ENCODE data around the gene ZCCHC4.

ZCCHC4 gene

DNA sequence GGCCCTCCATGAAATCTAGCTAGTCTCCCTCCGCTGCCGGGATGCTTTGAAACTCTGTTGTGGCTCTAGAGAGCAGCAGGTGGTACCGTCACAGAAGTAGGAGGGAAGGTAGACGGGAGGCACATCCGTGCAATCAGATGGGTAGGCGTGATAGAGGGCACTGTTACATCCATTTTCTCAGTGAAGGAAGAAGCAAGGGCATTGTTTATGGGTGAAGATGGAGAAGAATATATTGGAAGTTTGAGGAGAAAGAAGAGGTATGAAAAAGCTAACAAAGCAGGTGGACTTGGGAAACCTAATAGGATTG is 65.8 kb downstream of the ZCCHC4 start:
- no peak for DNase-seq

DNA sequence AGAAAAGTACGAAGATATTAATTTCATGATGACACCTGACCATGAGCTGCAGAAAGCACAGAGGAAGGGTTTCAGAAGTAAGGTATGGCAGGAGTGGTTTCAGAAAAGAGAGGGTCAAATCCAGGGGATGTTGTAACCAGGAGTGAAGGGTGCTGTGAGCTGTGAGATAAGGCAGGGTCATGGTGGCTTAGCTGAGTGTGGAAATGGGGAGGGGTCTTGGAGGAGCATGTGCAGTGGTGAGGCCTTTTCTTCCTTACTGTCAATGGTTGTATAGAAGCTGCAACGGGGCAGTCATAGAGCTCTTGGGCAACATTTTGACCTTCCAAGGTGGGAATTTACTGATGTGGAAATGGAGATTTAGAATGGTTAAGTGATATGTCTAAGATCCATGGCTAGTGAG is 67.0 kb downstream of the ZCCHC4 start:
- no peak for DNase-seq

DNA sequence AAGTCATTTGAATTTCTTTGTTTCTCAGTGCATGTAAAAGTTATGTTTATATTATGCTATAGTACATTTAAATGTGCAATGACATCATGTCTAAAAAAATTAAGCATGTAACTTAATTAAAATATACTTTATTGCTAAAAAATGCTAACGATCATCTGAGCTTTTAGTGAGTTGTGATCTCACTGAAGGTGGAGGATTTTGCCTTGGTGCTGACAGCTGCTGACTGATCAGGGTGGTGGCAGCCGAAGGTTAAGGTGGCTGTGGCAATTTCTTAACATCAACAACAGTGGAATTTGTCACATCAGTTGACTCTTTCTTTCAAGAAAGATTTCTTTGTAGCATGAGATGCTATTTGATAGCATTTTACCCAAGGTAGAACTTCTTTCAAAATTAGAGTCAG is 71.1 kb downstream of the ZCCHC4 start:
- no peak for DNase-seq

DNA sequence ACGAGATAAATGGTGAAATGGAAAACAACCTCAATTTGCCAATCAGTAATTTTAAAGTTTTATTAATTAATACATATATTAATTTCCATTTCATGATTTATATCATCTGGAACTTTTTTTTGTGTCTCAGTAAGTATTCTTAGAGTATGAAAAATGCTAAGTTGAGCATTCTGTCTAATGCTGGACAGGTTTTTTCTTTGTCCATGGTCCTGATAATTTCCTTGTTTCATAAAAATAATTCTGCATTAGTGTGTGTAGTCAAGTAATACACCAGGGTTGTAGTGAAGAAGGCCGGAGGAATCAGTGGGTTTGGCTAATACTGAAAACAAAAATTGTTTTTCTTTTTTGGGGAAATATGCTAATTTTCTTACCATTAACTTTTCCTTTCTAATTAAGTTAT is 74.4 kb downstream of the ZCCHC4 start:
- DNase-seq, result no peak

DNA sequence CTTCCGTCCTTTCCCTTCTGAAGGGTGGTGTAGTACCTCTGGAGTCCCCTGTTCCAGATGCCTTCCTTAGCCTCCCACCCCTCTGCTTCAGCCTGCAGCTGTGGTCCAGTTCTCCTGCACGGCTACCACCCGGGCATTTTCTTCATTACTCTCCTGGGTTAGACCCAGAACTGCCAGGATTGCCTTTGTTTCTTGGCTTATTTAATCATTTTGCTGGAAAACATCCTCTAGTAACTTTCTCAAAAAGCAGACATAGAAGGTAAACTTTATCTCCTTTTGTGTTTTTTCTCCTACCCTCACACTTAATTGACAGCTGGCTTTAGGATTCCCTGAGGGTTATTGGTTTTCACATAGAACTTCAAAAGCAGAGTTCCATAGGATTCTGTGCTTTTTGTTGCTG is 84.7 kb downstream of the ZCCHC4 start:
- DNase-seq, result no peak

DNA sequence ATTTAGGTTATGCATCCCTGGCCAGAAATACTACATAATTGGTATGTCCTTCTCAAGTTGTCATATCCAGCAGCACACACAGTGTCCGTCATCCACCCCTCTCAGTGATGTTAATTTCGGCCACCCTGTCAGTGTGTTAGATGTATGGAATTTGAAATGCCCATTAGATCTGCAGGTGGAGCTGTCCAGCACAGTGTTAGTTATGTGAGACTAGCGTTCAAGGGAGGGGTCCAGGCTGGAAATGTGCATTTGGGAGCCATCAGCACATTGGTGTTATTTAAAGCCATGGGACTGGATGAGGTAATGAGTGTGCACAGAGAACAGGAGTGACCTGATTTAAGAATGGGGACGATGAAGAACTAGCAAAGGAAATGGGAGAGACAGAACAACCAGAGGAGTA is 86.9 kb downstream of the ZCCHC4 start:
- DNase-seq, result no peak

DNA sequence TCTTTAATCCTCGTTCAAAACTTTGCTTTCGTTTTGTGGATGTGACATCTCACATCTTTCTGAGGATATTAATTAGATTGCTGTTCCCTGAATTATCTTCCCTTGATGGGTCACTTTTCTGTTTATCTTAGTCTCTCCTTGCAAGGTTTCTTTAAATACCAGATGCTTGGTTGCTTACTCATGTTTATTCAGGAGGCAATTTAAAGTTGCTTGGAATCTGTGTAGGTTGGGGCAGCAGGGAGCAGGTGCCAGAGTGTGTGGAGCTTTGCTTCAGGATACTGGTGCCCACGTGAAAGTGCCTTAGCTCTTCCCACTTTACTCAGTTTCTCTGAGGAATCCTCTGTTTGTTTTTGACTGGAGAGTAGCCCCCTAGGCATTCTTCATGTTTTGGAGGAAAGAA is 88.5 kb downstream of the ZCCHC4 start:
- no peak for DNase-seq

DNA sequence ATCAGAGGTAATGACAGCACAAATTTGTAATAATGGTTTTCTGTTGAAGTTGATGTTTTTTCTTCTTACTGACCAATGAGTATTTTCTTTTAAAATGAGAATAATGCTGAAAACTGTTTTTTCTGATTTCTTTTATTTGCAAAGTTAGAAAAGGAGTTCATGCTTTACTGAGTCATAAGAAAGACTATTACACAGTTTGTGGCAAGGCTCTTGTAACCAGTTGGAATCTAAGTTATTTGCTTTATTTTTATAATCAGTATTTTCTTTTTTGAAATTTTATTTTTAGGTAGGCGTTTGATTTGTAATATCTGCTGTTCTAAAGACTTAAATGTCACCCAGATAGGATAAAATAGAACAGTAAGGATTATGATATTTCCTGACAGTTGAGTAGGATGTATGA is 89.9 kb downstream of the ZCCHC4 start:
- no peak for DNase-seq

DNA sequence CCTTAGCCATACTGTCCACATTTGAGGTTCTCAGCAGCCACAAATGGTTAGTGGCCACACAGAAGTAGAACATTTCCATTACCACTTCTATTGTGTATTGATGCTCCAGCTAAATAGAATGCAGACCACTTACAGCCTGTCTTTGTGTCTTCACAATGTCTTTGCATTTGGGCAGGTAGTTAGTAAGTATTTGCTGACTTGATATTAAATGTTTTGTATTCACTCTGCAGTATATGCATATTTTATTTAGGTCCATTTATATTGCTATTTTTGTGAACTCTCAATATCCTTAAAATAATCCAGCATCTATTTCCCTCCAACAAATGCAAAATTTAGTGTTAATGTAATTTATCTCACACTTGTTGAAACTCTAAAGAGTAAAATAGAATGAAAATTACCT is 91.1 kb downstream of the ZCCHC4 start:
- DNase-seq, result no peak

DNA sequence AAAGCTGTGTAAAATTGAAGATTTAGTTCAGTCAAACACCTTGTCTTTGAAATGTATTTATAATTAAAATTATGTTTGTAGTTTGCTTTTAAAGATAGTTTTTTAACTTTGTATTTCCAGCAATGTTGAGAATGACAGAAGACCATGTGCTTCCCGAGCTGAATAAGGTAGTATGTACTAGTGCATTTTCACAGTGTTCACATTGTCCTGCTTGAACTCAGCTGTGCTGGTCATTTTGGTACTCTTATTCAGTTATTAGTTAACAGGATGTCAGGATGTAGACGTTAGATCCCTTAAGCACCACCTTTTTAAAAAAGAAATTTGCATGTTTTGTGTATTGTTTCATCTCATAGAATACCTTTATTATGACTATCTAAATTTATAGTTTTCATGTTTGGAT is 92.9 kb downstream of the ZCCHC4 start:
- no peak for DNase-seq

DNA sequence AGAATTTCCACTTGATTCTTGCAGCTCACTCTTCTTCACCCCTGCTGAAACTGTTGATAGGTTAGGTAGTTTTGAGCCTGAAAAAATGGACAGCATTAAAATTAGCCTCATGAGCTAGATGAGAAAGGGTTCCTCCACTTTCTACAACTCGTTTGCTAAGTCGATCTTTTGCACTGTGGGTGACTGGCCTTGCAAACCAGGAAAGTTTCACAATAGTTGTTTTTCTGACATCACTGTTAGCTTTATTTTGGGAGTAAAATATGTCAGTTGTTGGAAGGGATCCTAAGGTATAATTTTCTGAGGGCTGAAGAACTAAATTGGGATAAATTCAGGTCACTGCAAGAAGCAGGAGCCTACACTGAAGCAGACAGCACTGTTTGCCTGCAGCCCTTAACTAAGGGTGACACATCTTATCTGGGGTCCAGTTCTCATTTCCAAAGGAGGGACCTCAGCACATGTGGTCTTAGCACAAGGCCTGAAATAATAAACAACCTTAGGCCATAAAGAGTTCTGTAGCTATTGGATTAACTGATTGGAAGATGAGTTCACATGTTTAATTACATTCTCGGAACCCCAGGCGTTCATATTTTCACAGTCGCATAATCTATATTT is 93.6 kb downstream of the ZCCHC4 start:
- DNase-seq, result no peak

DNA sequence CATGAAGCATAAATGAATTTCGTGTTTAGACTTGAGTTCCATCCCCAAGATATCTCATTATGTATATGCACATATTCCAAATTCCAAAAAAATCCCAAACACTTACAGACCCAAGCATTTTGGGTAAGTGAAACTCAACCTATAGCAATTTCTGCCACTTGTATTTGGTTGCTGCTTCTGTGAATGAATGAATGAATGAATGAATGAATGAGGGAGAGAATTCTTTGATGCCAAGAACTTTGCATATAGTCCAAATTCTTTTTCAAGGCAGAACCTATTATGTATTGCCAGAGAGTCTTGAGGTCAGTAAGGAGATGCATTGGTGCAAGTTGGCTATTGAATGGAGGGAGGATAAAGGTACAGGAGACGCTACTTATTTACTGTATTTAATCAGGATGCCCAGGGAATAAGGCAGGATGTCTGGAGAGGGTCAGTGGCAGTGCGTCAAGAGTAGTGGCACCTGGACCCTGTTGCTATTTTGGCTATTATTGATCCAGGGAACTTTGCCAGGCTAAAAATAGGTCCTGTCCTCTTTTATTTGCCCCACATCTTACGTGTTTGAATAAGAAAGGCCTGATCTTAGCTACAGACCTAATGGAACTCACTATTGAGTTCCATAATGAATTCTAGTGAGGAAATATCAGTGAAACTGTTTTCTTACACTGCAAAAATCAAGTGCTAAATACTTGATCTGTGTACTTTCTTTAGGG is 98.4 kb downstream of the ZCCHC4 start:
- no peak for DNase-seq

DNA sequence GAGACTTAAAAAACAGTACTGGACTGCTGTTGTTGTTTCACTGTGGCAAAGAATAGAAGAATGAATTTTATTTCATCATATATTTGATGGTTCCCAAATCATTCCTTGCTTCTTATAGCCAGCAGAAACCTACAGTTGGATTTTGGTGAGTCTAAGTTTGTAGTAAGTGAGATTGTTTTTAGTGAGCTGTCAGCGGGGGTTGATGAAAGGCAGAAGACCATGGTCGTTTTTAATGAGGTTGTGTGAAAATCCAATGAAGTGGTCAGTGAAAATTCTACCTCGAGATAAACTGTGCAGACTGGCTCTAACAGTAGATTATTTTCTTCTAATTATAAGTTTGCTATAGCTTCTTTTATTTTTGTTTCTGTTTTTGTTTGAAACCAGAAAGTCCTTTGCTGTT is 100.7 kb downstream of the ZCCHC4 start:
- no peak for DNase-seq

DNA sequence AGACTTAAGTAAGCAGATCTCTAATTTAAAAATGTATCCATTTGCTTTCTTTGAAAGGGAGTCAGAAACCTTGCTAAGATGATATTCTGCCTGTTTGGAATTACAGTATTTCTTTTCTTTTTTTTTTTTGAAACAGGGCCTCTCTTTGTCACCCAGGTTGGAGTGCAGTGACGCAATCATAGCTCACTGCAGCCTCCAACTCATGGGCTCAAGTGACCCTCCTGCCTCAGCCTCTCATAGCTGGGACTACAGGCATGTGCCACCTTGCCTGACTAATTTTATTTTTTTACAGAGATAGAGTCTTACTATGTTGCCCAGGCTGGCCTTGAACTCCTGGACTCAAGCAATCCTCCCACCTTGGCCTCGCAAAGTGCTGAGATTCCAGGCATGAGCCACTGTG is 104.4 kb downstream of the ZCCHC4 start:
- no peak for DNase-seq
